PC-9 (cell line): ENCODE results near the gene HOXB9. TPM values are rescaled to one million over a fixed set of nuclear protein-coding genes. Genes with fewer than 3 reads are reported as not detected.

ENCODE experiments used
- BruUV-seq: library from RNA; stranded (reverse); fragments of 400-500 nt; replicated peaks from 2 replicates; lab custom pipeline; 2021; lab: Mats Ljungman, UMichigan
- CTCF ChIA-PET: fragments of 300-600 bp; sonication (Branson Sonifier 250); formaldehyde crosslinking; loops from one replicate; lab custom pipeline; 2022; ENCODE audit warnings: antibody characterized with exemption; lab: Charles Lee
- POLR2A ChIA-PET: fragments of 300-600 bp; sonication (Branson Sonifier 250); formaldehyde crosslinking; loops from one replicate; lab custom pipeline; 2022; ENCODE audit warnings: antibody characterized with exemption; ENCODE audit not compliant: unreplicated experiment; lab: Charles Lee
- DNase-seq, 2 experiments: peaks; one replicate each; pipeline versions ENCODE4 v3.0.0 to v3.0.0-alpha.2; 2015 to 2022; ENCODE audit warnings: mixed read lengths in 1 of 2
- H2AFZ ChIP-seq: fragments of 200-600 bp; sonication (generic); 2 replicates; pipeline ENCODE4 v1.8.1; 2017; ENCODE audit warnings: antibody characterized with exemption
- H3F3A ChIP-seq: fragments of 200-600 bp; sonication (generic); 2 replicates; pipeline ENCODE4 v1.8.1; 2017; ENCODE audit warnings: antibody characterized with exemption, mild to moderate bottlenecking, low read depth; ENCODE audit not compliant: insufficient read depth
- H3K27ac ChIP-seq: fragments of 200-600 bp; sonication (generic); 2 replicates; pipeline ENCODE4 v1.6.1; 2016; ENCODE audit warnings: mixed run types
- H3K27me3 ChIP-seq: fragments of 200-600 bp; sonication (generic); 2 replicates; pipeline ENCODE4 v1.6.1; 2016; ENCODE audit warnings: low read depth, mixed run types; ENCODE audit not compliant: insufficient read depth
- H3K36me3 ChIP-seq: fragments of 200-600 bp; sonication (generic); 2 replicates; pipeline ENCODE4 v1.6.1; 2016; ENCODE audit warnings: low read depth, mixed run types
- H3K4me1 ChIP-seq: fragments of 200-600 bp; sonication (generic); replicated peaks from 2 replicates; pipeline ENCODE4 v1.6.1; 2016; ENCODE audit warnings: mixed run types; ENCODE audit not compliant: insufficient read depth
- H3K4me2 ChIP-seq: fragments of 200-600 bp; sonication (generic); 2 replicates; pipeline ENCODE4 v1.6.1; 2017; ENCODE audit warnings: mixed run types
- H3K4me3 ChIP-seq: fragments of 200-600 bp; sonication (generic); 2 replicates; pipeline ENCODE4 v1.6.1; 2016; ENCODE audit warnings: mixed run types
- H3K79me2 ChIP-seq: fragments of 200-600 bp; sonication (generic); 2 replicates; pipeline ENCODE4 v1.6.1; 2017; ENCODE audit warnings: low read depth, mixed run types
- H3K9me2 ChIP-seq: fragments of 200-600 bp; sonication (generic); 2 replicates; pipeline ENCODE4 v1.8.1; 2017; ENCODE audit warnings: mild to moderate bottlenecking; ENCODE audit not compliant: insufficient read depth
- H3K9me3 ChIP-seq: fragments of 200-600 bp; sonication (generic); 2 replicates; pipeline ENCODE4 v1.8.1; 2016; ENCODE audit warnings: low read depth; ENCODE audit not compliant: insufficient read depth
- H4K20me1 ChIP-seq: fragments of 200-600 bp; sonication (generic); 2 replicates; pipeline ENCODE4 v1.8.1; 2017; ENCODE audit not compliant: insufficient read depth
- CTCF ChIP-seq: fragments of 200-600 bp; sonication (generic); conservative IDR thresholded peaks from 2 replicates; pipeline ENCODE4 v1.6.1; 2017; ENCODE audit warnings: mixed run types, antibody characterized with exemption, mild to moderate bottlenecking, moderate library complexity
- EZH2 ChIP-seq: fragments of 200-600 bp; sonication (generic); IDR thresholded peaks from 2 replicates; pipeline ENCODE4 v1.8.0; 2017; ENCODE audit warnings: antibody characterized with exemption, low read depth
- intact Hi-C: fragments of 100-400 bp; cut with micrococcal nuclease; formaldehyde crosslinking; loops from one replicate; pipeline ENCODE4 v1.10.0; 2022; ENCODE audit not compliant: unreplicated experiment
- total RNA-seq: library from RNA; stranded (reverse); gene quantifications from 2 replicates; pipeline ENCODE4 v1.2.3, GENCODE V29; 2021

Gene HOXB9
- total RNA-seq, 1 experiment from 2014 or later = 0.70 TPM

GRCh38 chr17:48641541-48642058, 15.4 kb upstream of the HOXB9 start:
- Histone ChIP-seq H3K79me2 (no peaks in the 10 kb centered on the region), H3K36me3 (no peaks in the 10 kb centered on the region), H3K4me2 (no peak overlapping the region), H3K27me3 (peaks cover 90% of the 10 kb centered on the region), H4K20me1 (no peaks in the 10 kb centered on the region), H3F3A (no peaks in the 10 kb centered on the region), H2AFZ (no peak overlapping the region), H3K9me2 (no peaks in the 10 kb centered on the region), H3K4me1 (no peaks in the 10 kb centered on the region), H3K4me3 (no peak overlapping the region), H3K9me3 (no peaks in the 10 kb centered on the region), H3K27ac (no peak overlapping the region)
- TF ChIP-seq CTCF (no peak), EZH2 (no peak)
- POLR2A ChIA-PET = no interaction called here
- CTCF ChIA-PET = no interaction called here
- no peak for DNase-seq
- BruUV-seq = no TSS peak
- intact Hi-C loops = no loop called here

- Histone ChIP-seq H2AFZ (no peak overlapping the region), H3F3A (no peaks in the 10 kb centered on the region), H3K36me3 (no peaks in the 10 kb centered on the region), H3K4me3 (no peak overlapping the region), H3K27me3 (peaks cover 88% of the 10 kb centered on the region), H3K4me2 (no peak overlapping the region), H3K9me3 (no peaks in the 10 kb centered on the region), H4K20me1 (no peaks in the 10 kb centered on the region), H3K27ac (no peak overlapping the region), H3K79me2 (no peaks in the 10 kb centered on the region), H3K9me2 (no peaks in the 10 kb centered on the region), H3K4me1 (no peaks in the 10 kb centered on the region)
- TF ChIP-seq CTCF = no peak
- TF ChIP-seq EZH2 = no peak
- DNase-seq = no peak
- CTCF ChIA-PET = no interaction called here
- BruUV-seq = no TSS peak
- POLR2A ChIA-PET = no interaction called here
- intact Hi-C loops = no loop called here
Observed at GRCh38 chr17:48640858-48641180, 14.7 kb upstream of the HOXB9 start.

- ChIA-PET POLR2A (no interaction called here), CTCF (no interaction called here)
- Histone ChIP-seq H3K79me2 (no peaks in the 10 kb centered on the region), H2AFZ (no peak overlapping the region), H3K9me2 (no peaks in the 10 kb centered on the region), H3K36me3 (no peaks in the 10 kb centered on the region), H3K27me3 (peaks cover 88% of the 10 kb centered on the region), H3K9me3 (no peaks in the 10 kb centered on the region), H3K4me1 (no peaks in the 10 kb centered on the region), H3F3A (no peaks in the 10 kb centered on the region), H3K27ac (no peak overlapping the region), H4K20me1 (no peaks in the 10 kb centered on the region), H3K4me2 (no peak overlapping the region), H3K4me3 (no peak overlapping the region)
- TF ChIP-seq CTCF (no peak), EZH2 (no peak)
- no peak for DNase-seq
- no TSS peak for BruUV-seq
- intact Hi-C loops = no loop called here
Observed at GRCh38 chr17:48639982-48640857, 14.1 kb upstream of the HOXB9 start.
